Sigmoid colon (tissue), 7 donors: ENCODE data around the gene ACOX1. TPM values are rescaled to one million over a fixed set of nuclear protein-coding genes. Genes with fewer than 3 reads are reported as not detected.

ENCODE experiments used
- DNase-seq: peaks from one replicate; pipeline ENCODE4 v3.0.0-alpha.2; 2019
- H3K27ac ChIP-seq, 4 donors: fragments of 200-600 bp; sonication (generic); one replicate each; pipeline ENCODE4 v1.5.1; 2016 to 2019; ENCODE audit warnings: mild to moderate bottlenecking in 1 of 4
- H3K27me3 ChIP-seq, 3 donors: fragments of 200-600 bp; sonication (generic); one replicate each; pipeline ENCODE4 v1.5.1; 2019; ENCODE audit warnings: mild to moderate bottlenecking in 1 of 3
- H3K36me3 ChIP-seq, 4 donors: fragments of 200-600 bp; sonication (generic); one replicate each; pipeline ENCODE4 v1.5.1; 2016 to 2019
- H3K4me1 ChIP-seq, 4 donors: fragments of 200-600 bp; sonication (generic); one replicate each; pipeline ENCODE4 v1.5.1; 2017 to 2019
- H3K4me3 ChIP-seq, 4 donors: fragments of 200-600 bp; sonication (generic); one replicate each; pipeline ENCODE4 v1.5.1; 2017 to 2019; ENCODE audit warnings: mild to moderate bottlenecking in 2 of 4, moderate library complexity in 1 of 4
- H3K9me3 ChIP-seq, 4 donors: fragments of 200-600 bp in 3 of 4; sonication (generic) in 3 of 4; one replicate each; pipeline versions ENCODE4 v1.5.1 to v1.6.1; 2013 to 2019
- CTCF ChIP-seq, 4 experiments: fragments of 450-650 bp in 3 of 4; fragments of 200-600 bp in 1 of 4; IDR thresholded peaks; one replicate each; pipeline ENCODE4 v1.5.1; 2016 to 2019; ENCODE audit warnings: antibody characterized with exemption in 4 of 4, mild to moderate bottlenecking in 3 of 4, moderate library complexity in 2 of 4
- EP300 ChIP-seq, 4 donors: sonication (generic); formaldehyde crosslinking; IDR thresholded peaks; one replicate each; pipeline ENCODE4 v1.6.1; 2017; ENCODE audit warnings: antibody characterized with exemption in 4 of 4
- POLR2A ChIP-seq, 2 donors: fragments of 450-650 bp; IDR thresholded peaks; one replicate each; pipeline ENCODE4 v1.6.1; 2016; ENCODE audit warnings: antibody characterized with exemption in 2 of 2, mild to moderate bottlenecking in 2 of 2, moderate library complexity in 2 of 2
- POLR2AphosphoS5 ChIP-seq, 4 donors: sonication (generic); formaldehyde crosslinking; IDR thresholded peaks; one replicate each; pipeline ENCODE4 v1.6.1; 2017; ENCODE audit warnings: antibody characterized with exemption in 4 of 4
- WGBS, 2 donors: extraction: QIAGEN DNeasy Blood & Tissue Kit; methylation state at CpG; one replicate each; pipeline ENCODE4 v1.1.7; 2013; 5-methylcytosine and 5-hydroxymethylcytosine counted together
- intact Hi-C: fragments of 100-400 bp; cut with DNase I; formaldehyde crosslinking; loops from one replicate; pipeline ENCODE4 v1.15.1; 2023
- polyA plus RNA-seq, 3 donors: library from polyadenylated mRNA; stranded (reverse); fragments of 200-250 nt; gene quantifications; one replicate each; pipeline ENCODE4 v1.2.3, GENCODE V29; 2013
- total RNA-seq, 4 donors: library from RNA; depleted of rRNA; stranded (reverse); fragments of >200 nt; gene quantifications; one replicate each; pipeline ENCODE4 v1.1.0, GENCODE V29; 2016
- donor health status: healthy with polysubstance abuse.
- donor health status: Bipolar disorder and iron deficiency.
- donor health status: healthy.

Gene ACOX1
- total and polyA plus RNA-seq, 7 donors, result 31.3 to 93.2 (median 34.6) TPM

GRCh38 chr17:76014100-76014924 is 35.3 kb upstream of the ACOX1 start:
- no peaks in the 10 kb centered on the region for H3K9me3 ChIP-seq
- intact Hi-C loops, result loop anchor here (2.0 kb wide), 1 partner anchor 58 kb away; the partner anchor contains the start of gene SRP68
- H3K27ac ChIP-seq, result peak overlapping the region in 1 of 4 donors; percentile 6
- 21 to 31% methylated on average over 19 of the region's 19 CpGs for WGBS, 2 donors
- peak; percentile 83 to 97 (median 91) for TF ChIP-seq CTCF (IDR thresholded peaks at IDR 0.05)
- TF ChIP-seq EP300 (IDR thresholded peaks at IDR 0.05), result no peak
- H3K4me1 ChIP-seq, result peaks cover 0 to 16% (median 9%) of the 10 kb centered on the region in 4 donors
- H3K4me3 ChIP-seq, result no peak overlapping the region
- DNase-seq, result peak; percentile 87
- H3K36me3 ChIP-seq, result no peaks in the 10 kb centered on the region
- H3K27me3 ChIP-seq, result no peaks in the 10 kb centered on the region

GRCh38 chr17:76013377-76013932 is 34.5 kb upstream of the ACOX1 start:
- Histone ChIP-seq H3K9me3 (no peaks in the 10 kb centered on the region), H3K27ac (peak overlapping the region in 1 of 4 donors; percentile 6), H3K27me3 (no peaks in the 10 kb centered on the region), H3K4me1 (peaks cover 0 to 16% (median 9%) of the 10 kb centered on the region in 4 donors), H3K4me3 (no peak overlapping the region), H3K36me3 (no peaks in the 10 kb centered on the region)
- DNase-seq, result no peak
- WGBS, 2 donors, result 85 to 91% methylated on average over 15 of the region's 15 CpGs
- intact Hi-C loops, result no loop called here
- no peak for TF ChIP-seq POLR2AphosphoS5 (IDR thresholded peaks at IDR 0.05)
- TF ChIP-seq POLR2A (IDR thresholded peaks at IDR 0.05), result no peak
- TF ChIP-seq EP300 (IDR thresholded peaks at IDR 0.05), result no peak

- no peaks in the 10 kb centered on the region for H3K27me3 ChIP-seq
- DNase-seq, result no peak
- peaks cover 0 to 16% (median 9%) of the 10 kb centered on the region in 4 donors for H3K4me1 ChIP-seq
- TF ChIP-seq CTCF (IDR thresholded peaks at IDR 0.05), result no peak
- TF ChIP-seq POLR2AphosphoS5 (IDR thresholded peaks at IDR 0.05), result no peak
- TF ChIP-seq EP300 (IDR thresholded peaks at IDR 0.05), result no peak
- no peak for TF ChIP-seq POLR2A (IDR thresholded peaks at IDR 0.05)
- H3K36me3 ChIP-seq, result no peaks in the 10 kb centered on the region
- WGBS, 2 donors, result 89 to 95% methylated on average over 5 of the region's 5 CpGs
- H3K27ac ChIP-seq, result no peak overlapping the region
- no peak overlapping the region for H3K4me3 ChIP-seq
- intact Hi-C loops, result no loop called here
- no peaks in the 10 kb centered on the region for H3K9me3 ChIP-seq
Measured at GRCh38 chr17:76011951-76012350, 33.0 kb upstream of the ACOX1 start.

GRCh38 chr17:76009969-76010661 is 31.1 kb upstream of the ACOX1 start:
- peaks cover 0 to 23% (median 9%) of the 10 kb centered on the region in 4 donors for H3K4me1 ChIP-seq
- no peak overlapping the region for H3K4me3 ChIP-seq
- intact Hi-C loops, result loop anchor here (10.0 kb wide), 1 partner anchor 175 kb away; no protein-coding TSS in a partner anchor
- no peak for TF ChIP-seq POLR2AphosphoS5 (IDR thresholded peaks at IDR 0.05)
- no peaks in the 10 kb centered on the region for H3K27me3 ChIP-seq
- 86 to 93% methylated on average over 21 of the region's 21 CpGs for WGBS, 2 donors
- H3K9me3 ChIP-seq, result no peaks in the 10 kb centered on the region
- H3K36me3 ChIP-seq, result no peaks in the 10 kb centered on the region
- no peak overlapping the region for H3K27ac ChIP-seq
- DNase-seq, result no peak

- no peak for TF ChIP-seq POLR2AphosphoS5 (IDR thresholded peaks at IDR 0.05)
- TF ChIP-seq CTCF (IDR thresholded peaks at IDR 0.05), result no peak
- TF ChIP-seq POLR2A (IDR thresholded peaks at IDR 0.05), result no peak
- TF ChIP-seq EP300 (IDR thresholded peaks at IDR 0.05), result no peak
- intact Hi-C loops, result loop anchor here (10.0 kb wide), 1 partner anchor 175 kb away; no protein-coding TSS in a partner anchor
- no peaks in the 10 kb centered on the region for H3K36me3 ChIP-seq
Measured at GRCh38 chr17:76009447-76009846, 30.5 kb upstream of the ACOX1 start.

More at GRCh38 chr17:76009447-76009846, 30.5 kb upstream of the ACOX1 start:
- Histone ChIP-seq H3K9me3 (no peaks in the 10 kb centered on the region), H3K27me3 (no peaks in the 10 kb centered on the region), H3K27ac (no peak overlapping the region), H3K4me1 (peaks cover 0 to 17% (median 7%) of the 10 kb centered on the region in 4 donors), H3K4me3 (no peak overlapping the region)
- 95 to 96% methylated on average over 20 of the region's 20 CpGs for WGBS, 2 donors
- DNase-seq, result no peak
